Activated B cell treated with CpG ODN at 0.5 μM for 24 hours (primary cell): ENCODE measurements around the gene THEMIS. TPM values are rescaled to one million over a fixed set of nuclear protein-coding genes. Genes with fewer than 3 reads are reported as not detected.

ENCODE experiments used
- ATAC-seq: fragments of 200-7000 bp; cut with Tn5 transposase; one replicate; pipeline ENCODE4 v1.10.0; 2021; ENCODE audit warnings: low read depth, mild to moderate bottlenecking, moderate library complexity
- CTCF ChIA-PET: fragments of 350-600 bp; sonication (Branson Sonifier 250); formaldehyde crosslinking; loops from one replicate; lab custom pipeline; 2021; ENCODE audit warnings: antibody characterized with exemption; lab: Charles Lee
- POLR2A ChIA-PET: fragments of 350-600 bp; sonication (Branson Sonifier 250); formaldehyde crosslinking; loops from one replicate; lab custom pipeline; 2021; ENCODE audit warnings: antibody characterized with exemption; lab: Charles Lee
- DNase-seq: peaks from one replicate; pipeline ENCODE4 v3.0.0; 2022
- H3K27ac Mint-ChIP-seq: one replicate; pipeline ENCODE4 v1.8.0; 2020; ENCODE audit warnings: mixed read lengths
- H3K27me3 Mint-ChIP-seq: one replicate; pipeline ENCODE4 v1.8.0; 2021; ENCODE audit warnings: mixed read lengths
- H3K36me3 Mint-ChIP-seq: one replicate; pipeline ENCODE4 v1.8.0; 2021; ENCODE audit warnings: low read depth, mixed read lengths
- H3K4me1 Mint-ChIP-seq: one replicate; pipeline ENCODE4 v1.8.0; 2021; ENCODE audit warnings: mixed read lengths
- H3K4me3 Mint-ChIP-seq: one replicate; pipeline ENCODE4 v1.8.0; 2020; ENCODE audit warnings: mild to moderate bottlenecking, mixed read lengths
- H3K9me3 Mint-ChIP-seq: one replicate; pipeline ENCODE4 v1.8.0; 2020; ENCODE audit warnings: mixed read lengths
- intact Hi-C: fragments of 100-400 bp; cut with micrococcal nuclease; formaldehyde crosslinking; loops from one replicate; pipeline ENCODE4 v1.15.1; 2024
- total RNA-seq: library from RNA; stranded (reverse); gene quantifications from 2 replicates; pipeline ENCODE4 v1.2.3, GENCODE V29; 2022
- TF ChIP-seq, protein P1 (sequence below): fragments of 200-600 bp; IDR thresholded peaks from one replicate; pipeline ENCODE4 v1.8.0; 2022; ENCODE audit warnings: antibody characterized with exemption, mild to moderate bottlenecking

THEMIS gene
- total RNA-seq, 1 donor from 2014 or later: not detected

DNA sequence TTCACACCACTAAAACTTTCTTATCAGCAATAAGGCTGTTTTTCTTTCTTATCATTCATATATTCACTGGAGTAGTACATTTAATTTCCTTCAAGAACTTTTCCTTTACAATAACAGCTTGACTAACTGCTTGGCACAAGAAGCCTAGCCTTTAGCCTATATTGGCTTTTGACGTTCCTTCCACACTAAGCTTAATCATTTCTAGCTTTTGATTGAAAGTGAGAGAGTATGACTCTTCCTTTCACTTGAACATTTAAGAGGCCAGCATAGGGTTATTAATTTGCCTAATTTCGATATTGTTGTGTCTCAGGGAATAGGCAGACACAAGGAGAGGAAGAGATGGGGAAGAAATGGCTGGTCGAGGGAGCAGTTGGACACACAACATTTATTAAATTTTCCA is 23.6 kb downstream of the THEMIS start:
- Mint-ChIP-seq H3K36me3 (no peaks in the 10 kb centered on the region), H3K27ac (no peak overlapping the region), H3K9me3 (no peaks in the 10 kb centered on the region), H3K4me1 (no peaks in the 10 kb centered on the region), H3K27me3 (no peaks in the 10 kb centered on the region), H3K4me3 (no peak overlapping the region)
- TF ChIP-seq, protein P1, sequence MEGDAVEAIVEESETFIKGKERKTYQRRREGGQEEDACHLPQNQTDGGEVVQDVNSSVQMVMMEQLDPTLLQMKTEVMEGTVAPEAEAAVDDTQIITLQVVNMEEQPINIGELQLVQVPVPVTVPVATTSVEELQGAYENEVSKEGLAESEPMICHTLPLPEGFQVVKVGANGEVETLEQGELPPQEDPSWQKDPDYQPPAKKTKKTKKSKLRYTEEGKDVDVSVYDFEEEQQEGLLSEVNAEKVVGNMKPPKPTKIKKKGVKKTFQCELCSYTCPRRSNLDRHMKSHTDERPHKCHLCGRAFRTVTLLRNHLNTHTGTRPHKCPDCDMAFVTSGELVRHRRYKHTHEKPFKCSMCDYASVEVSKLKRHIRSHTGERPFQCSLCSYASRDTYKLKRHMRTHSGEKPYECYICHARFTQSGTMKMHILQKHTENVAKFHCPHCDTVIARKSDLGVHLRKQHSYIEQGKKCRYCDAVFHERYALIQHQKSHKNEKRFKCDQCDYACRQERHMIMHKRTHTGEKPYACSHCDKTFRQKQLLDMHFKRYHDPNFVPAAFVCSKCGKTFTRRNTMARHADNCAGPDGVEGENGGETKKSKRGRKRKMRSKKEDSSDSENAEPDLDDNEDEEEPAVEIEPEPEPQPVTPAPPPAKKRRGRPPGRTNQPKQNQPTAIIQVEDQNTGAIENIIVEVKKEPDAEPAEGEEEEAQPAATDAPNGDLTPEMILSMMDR: no peak
- ChIA-PET CTCF (no interaction called here), POLR2A (no interaction called here)
- ATAC-seq (no peak), DNase-seq (no peak)
- intact Hi-C loops: no loop called here

DNA sequence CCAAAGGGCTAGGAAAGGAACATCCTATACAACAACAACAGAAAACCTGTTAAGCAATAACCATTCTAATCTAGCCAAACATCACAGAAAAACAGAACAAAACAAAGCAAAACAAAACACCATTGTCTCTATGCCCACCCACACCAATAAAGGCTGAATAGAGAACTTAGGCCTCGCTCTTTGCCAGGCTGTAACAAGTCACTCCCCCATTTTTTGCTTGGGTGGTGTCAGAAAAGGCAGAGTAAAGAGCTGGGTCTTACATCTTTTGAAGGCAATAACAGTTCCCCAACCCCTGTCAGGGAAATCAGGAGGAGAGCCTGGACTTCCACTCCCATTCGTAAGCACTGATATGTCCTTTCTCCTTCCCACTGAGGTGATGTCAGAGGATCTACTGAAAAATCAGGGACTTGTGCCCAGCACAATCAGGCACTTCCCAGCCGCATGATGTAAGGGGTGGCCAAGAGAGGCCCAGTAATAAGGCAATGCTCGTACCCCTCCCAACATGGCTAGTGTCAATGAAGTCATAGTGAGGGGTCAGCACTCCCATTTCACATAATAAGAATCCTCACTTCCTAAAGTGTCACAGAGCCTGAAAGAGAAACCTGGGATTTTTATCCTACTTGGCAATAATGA is 31.0 kb downstream of the THEMIS start:
- Mint-ChIP-seq H3K9me3 (no peaks in the 10 kb centered on the region), H3K4me1 (no peaks in the 10 kb centered on the region), H3K36me3 (no peaks in the 10 kb centered on the region), H3K27me3 (no peaks in the 10 kb centered on the region), H3K4me3 (no peak overlapping the region), H3K27ac (no peak overlapping the region)
- ChIA-PET CTCF (no interaction called here), POLR2A (no interaction called here)
- intact Hi-C loops: no loop called here
- no peak for DNase-seq
- no peak for ATAC-seq
- TF ChIP-seq, protein P1: no peak

DNA sequence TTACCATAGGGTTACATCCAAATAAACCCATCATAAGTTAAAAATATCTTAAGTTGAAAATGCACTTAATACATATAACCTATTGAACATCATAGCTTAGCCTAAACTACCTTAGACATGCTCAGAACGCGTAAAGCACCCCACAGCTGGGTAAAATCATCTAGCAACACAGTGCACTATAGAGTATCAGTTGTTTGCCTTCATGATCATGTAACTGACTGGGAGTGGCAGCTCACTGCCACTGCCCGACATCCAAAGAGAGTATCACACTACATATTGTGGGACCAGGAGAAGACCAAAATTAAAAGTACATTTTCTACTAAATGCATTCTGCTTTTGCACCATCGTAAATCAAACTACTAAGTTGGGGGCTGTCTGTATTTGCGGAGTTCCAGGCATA is 31.7 kb downstream of the THEMIS start:
- H3K4me3 Mint-ChIP-seq: no peak overlapping the region
- H3K27ac Mint-ChIP-seq: no peak overlapping the region
- H3K9me3 Mint-ChIP-seq: no peaks in the 10 kb centered on the region
- H3K4me1 Mint-ChIP-seq: no peaks in the 10 kb centered on the region
- ChIA-PET CTCF (no interaction called here), POLR2A (no interaction called here)
- intact Hi-C loops: no loop called here
- no peak for DNase-seq
- no peaks in the 10 kb centered on the region for H3K27me3 Mint-ChIP-seq
- TF ChIP-seq, protein P1: no peak
- ATAC-seq: no peak
- no peaks in the 10 kb centered on the region for H3K36me3 Mint-ChIP-seq

DNA sequence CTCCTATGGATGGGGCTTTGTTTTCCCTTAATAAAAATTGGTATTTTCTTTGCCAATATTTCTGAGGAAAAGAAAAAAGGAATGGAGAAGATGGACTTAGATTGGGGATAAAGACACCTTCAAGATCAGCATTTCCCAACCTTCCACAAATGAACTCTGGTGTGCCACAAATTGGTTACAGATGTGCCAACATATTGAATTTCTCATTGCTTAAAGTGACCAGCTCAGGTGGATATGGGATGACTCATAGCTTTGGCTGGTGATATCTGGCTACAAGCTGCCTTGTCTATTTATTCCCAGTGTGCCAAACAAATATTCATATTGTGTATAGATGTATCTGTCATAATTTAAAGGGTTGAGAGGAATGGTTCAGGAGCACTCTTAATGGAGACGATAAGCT is 32.5 kb downstream of the THEMIS start:
- Mint-ChIP-seq H3K4me3 (no peak overlapping the region), H3K36me3 (no peaks in the 10 kb centered on the region), H3K27me3 (no peaks in the 10 kb centered on the region), H3K4me1 (no peaks in the 10 kb centered on the region), H3K9me3 (no peaks in the 10 kb centered on the region), H3K27ac (no peak overlapping the region)
- CTCF ChIA-PET: no interaction called here
- DNase-seq: no peak
- POLR2A ChIA-PET: no interaction called here
- TF ChIP-seq, protein P1: no peak
- no peak for ATAC-seq
- intact Hi-C loops: no loop called here

DNA sequence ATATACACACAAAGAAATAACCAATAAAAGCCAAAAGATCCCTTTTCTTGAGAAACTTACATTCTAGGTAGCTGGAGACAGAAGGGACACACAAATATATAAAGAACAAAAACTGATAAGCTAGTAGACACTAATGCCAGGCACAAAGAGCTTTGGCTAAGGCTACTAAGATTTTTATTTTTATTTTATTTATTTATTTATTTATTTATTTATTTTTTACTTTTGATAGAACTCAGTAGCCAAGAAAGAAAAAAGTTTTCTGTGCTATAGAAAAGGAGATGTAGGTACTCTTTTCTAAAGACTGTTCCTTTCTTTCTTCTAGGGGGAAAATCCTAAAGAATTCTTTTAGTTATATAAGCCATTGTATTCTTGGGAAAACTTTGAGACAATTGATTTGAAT is 34.1 kb downstream of the THEMIS start:
- no peak overlapping the region for H3K4me3 Mint-ChIP-seq
- H3K27ac Mint-ChIP-seq: no peak overlapping the region
- ATAC-seq (no peak), DNase-seq (no peak)
- no peaks in the 10 kb centered on the region for H3K9me3 Mint-ChIP-seq
- TF ChIP-seq, protein P1: no peak
- H3K4me1 Mint-ChIP-seq: no peaks in the 10 kb centered on the region
- no peaks in the 10 kb centered on the region for H3K27me3 Mint-ChIP-seq
- H3K36me3 Mint-ChIP-seq: no peaks in the 10 kb centered on the region
- POLR2A ChIA-PET: no interaction called here
- CTCF ChIA-PET: no interaction called here
- intact Hi-C loops: no loop called here
